ENCODE data around the gene PTBP3.

Gene PTBP3

DNA sequence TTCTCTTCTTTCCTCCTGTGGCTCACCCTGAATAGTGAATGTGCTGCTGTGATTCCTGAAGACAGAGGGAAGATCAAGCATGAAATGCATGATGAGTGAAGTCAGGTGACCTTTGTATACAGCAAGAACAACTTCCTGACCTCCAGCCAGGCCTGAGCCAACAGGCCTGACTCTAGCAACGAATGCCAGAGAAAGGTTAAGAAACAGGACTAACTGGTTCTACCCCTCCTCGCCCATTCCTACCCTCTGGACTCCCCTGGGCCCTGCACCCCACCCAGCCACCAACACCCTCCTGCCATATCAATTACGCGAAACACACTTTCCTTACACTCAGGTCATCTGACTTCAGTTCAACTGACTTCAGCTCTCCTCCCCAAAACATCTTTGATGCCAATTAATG lies 163.2 kb downstream of the PTBP3 start:
- no peak for DNase-seq

DNA sequence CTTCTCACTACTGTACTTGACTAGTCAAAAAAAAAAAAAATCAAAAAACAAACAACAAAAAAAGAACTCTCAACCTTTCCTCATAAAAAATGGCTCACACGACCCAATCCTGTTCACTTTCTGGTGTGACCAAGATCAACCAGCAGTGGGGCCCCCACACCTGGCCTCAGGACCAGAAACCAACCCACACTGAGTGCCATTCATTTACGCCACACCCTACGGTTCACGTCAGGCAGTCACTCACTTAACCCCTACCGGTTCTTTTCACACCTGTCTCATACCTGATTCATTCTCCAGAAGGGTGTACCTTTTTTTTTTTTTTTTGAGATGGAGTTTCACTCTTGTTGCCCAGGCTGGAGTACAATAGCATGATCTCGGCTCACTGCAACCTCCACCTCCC lies 164.1 kb downstream of the PTBP3 start:
- DNase-seq = no peak

DNA sequence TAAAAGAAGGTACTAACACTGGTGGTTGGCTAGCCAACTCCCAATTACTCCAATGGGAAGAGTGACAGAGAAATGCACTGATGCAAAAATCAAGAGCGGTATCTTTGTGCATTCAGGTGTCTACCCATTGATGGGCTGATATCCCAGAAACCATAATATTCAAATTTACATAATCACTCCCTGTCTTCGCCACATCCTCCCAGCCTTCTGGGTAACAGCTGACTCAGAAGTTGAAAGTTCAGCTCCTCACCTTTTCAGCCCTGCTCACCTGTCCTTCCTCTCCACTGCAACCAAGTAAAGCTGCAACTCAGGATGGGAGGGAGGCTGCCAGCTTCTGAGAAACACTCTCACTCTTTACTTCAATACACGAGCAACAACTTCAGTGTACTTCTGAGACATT lies 165.2 kb downstream of the PTBP3 start:
- DNase-seq = no peak

All from nucleus accumbens (tissue), 56 donors.